Measurements from ENCODE around the gene LAMA5.

The LAMA5 gene

DNA sequence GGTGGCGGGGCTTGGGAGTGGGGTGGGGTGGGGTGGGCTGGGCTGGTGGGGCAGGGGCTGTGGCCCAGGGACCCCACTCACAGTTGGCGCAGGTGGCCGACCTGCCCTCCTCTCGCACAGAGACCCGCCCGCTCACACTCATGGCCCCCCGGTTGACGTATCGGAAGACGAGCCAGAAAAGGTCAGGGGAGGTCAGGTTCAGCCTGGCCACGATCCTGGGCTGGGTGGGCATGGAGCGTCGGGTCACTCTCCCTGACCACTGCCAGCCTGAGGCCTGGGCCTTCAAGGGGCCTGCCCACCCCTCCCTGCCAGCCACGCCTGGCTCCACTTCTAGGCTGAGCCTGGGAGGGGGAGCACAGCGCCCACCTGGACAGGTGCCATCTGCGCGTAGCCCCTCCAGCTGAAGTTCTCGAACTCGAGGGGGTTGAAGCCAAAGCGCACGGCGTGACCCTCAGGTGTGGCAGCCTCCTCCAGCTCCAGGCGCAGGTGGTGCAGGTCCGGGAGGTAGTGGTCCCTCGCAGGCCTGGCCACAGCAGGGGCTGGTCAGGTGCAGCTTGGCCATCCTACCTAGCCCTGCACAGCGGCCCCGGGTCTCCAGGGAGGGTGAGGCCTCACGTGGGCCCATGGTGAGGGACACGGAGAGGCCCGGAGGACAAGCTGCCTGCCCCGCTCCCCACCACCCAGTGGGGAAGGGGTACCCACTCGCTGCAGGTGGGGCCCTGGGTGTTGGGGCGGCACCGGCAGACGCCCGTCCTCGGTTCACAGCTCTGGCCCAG, 33.1 kb downstream of the LAMA5 start:
- Histone ChIP-seq H3K36me3 (peaks cover 0 to 40% (median 16%) of the 10 kb centered on the region in 11 experiments; a peak in 11 of 22 replicates), H3K9ac (no peak overlapping the region), H3K27ac (no peak overlapping the region), H3K4me2 (0 out of 22 replicates have a peak overlapping the region, but pooled peaks of 1 of the 11 experiments have one; percentile 40), H4K20me1 (peaks cover 0 to 65% (median 7%) of the 10 kb centered on the region in 11 experiments; a peak in 10 of 22 replicates), H3K4me3 (no peak overlapping the region), H3K9me3 (replicated peaks in 1 of 11) (no peaks in the 10 kb centered on the region), H3K27me3 (peaks cover 0 to 22% (median 0%) of the 10 kb centered on the region in 11 experiments; a peak in 7 of 22 replicates), H3K4me1 (peaks cover 29 to 47% (median 42%) of the 10 kb centered on the region in 10 experiments)
- TF ChIP-seq Cebpa-rat (IDR thresholded peaks at IDR 0.05) = no peak

DNA sequence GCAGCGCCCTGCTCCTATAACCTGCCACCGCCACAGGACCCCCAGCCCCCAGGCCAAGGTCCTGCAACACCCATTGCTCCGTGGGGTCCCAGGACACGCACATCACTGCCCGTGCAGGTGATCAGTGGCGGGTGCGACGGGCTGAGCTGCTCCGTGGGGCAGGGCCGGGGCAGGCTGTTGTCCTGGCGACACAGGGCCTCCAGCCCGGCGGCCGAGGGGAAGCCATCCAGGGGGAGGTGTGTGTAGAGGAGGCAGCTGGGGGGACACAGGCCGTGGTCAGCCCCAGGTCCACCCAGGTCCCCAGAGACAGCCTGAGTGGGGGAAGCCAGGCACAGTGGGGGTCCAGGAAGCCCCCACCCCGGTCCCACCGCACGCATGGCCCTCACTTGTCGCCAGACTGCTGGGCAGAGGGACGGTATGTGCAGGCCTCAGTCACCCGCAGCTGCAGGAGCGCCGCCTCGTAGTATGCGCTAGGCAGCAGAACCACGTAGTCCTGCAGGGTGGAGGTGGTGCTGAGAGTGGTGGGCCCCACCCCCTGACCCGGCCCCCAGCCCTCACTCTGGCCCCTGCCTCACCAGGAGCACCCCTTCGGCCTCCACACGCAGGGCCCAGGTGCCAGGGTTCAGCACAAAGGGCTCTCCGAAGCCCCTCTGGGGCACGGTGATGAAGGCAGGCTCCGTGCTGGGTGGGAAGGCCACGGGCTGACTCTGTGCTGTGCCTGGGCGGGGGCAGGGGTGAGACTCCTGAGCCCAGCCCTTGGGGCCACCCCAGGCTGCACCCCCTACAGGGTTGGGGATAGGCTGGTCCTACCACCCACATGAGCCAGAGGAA, 33.9 kb downstream of the LAMA5 start:
- Histone ChIP-seq H3K36me3 (peaks cover 0 to 48% (median 16%) of the 10 kb centered on the region in 11 experiments; a peak in 11 of 22 replicates), H3K4me2 (no peak overlapping the region), H4K20me1 (peaks cover 0 to 68% (median 7%) of the 10 kb centered on the region in 11 experiments; a peak in 10 of 22 replicates), H3K27ac (no peak overlapping the region), H3K4me3 (no peak overlapping the region), H3K9me3 (replicated peaks in 1 of 11) (no peaks in the 10 kb centered on the region), H3K9ac (no peak overlapping the region), H3K27me3 (peaks cover 0 to 22% (median 0%) of the 10 kb centered on the region in 11 experiments; a peak in 7 of 22 replicates), H3K4me1 (peaks cover 21 to 41% (median 34%) of the 10 kb centered on the region in 10 experiments)
- TF ChIP-seq Cebpa-rat (IDR thresholded peaks at IDR 0.05) = no peak

DNA sequence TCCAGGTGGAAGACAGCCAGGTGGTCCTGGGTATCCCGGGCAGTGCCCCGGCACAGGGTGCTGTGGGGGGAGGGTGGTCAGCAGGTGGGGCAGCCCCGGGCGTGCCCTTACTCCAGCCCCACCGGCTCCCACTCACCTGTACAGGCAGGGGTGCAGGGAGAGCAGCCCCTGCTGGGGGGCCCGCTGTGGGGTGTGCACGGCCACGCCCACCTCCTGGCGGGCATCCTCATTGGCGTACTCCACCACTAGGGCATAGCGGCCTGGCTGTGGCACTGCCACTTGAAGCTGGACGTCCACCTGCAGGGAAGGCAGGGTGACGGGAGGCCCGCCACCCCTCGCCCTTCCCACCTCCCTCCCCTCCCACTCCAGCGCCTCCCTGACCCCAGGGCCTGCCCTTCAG, 34.7 kb downstream of the LAMA5 start:
- Histone ChIP-seq H3K36me3 (peaks cover 0 to 56% (median 16%) of the 10 kb centered on the region in 11 experiments; a peak in 11 of 22 replicates), H3K9me3 (replicated peaks in 1 of 11) (no peaks in the 10 kb centered on the region), H4K20me1 (peaks cover 0 to 68% (median 2%) of the 10 kb centered on the region in 11 experiments; a peak in 10 of 22 replicates)

DNA sequence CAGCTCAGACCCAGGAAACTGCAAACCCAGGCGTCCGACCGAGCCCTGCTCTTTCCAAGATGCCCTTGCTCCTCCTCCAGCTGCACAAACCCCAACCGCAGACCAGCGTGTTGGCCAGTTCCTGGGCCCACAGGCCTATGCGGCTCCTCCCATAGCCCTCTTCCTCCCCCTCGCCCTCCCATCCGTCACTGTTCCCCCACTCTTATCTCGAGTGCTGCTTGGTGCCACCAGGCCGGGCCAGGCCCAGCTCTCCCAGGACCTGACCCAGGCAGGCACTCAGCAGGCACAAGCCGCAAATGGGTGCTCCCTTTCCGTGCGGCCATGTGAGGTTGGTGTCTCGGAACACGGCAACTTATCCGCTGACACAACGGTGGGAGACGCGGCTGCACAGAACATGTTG, 35.8 kb downstream of the LAMA5 start:
- Histone ChIP-seq H3K9me3 (replicated peaks in 1 of 11) (no peaks in the 10 kb centered on the region), H3K36me3 (peaks cover 0 to 66% (median 21%) of the 10 kb centered on the region in 11 experiments; a peak in 12 of 22 replicates), H3K9ac (no peak overlapping the region), H3K27me3 (peaks cover 0 to 3% (median 0%) of the 10 kb centered on the region in 11 experiments; a peak in 3 of 22 replicates), H4K20me1 (peaks cover 0 to 63% (median 0%) of the 10 kb centered on the region in 11 experiments; a peak in 6 of 22 replicates), H3K4me2 (no peak overlapping the region), H3K27ac (no peak overlapping the region), H3K4me3 (no peak overlapping the region), H3K4me1 (peaks cover 2 to 24% (median 16%) of the 10 kb centered on the region in 10 experiments; a peak in 19 of 20 replicates)
- TF ChIP-seq Cebpa-rat (IDR thresholded peaks at IDR 0.05) = no peak

More for the DNA sequence above, 34.7 kb downstream of the LAMA5 start:
- peaks cover 13 to 35% (median 26%) of the 10 kb centered on the region in 10 experiments for H3K4me1 ChIP-seq
- peaks cover 0 to 14% (median 0%) of the 10 kb centered on the region in 11 experiments; a peak in 7 of 22 replicates for H3K27me3 ChIP-seq
- H3K4me3 ChIP-seq = no peak overlapping the region
- no peak overlapping the region for H3K27ac ChIP-seq
- no peak for TF ChIP-seq Cebpa-rat (IDR thresholded peaks at IDR 0.05)
- no peak overlapping the region for H3K9ac ChIP-seq
- H3K4me2 ChIP-seq = no peak overlapping the region

DNA sequence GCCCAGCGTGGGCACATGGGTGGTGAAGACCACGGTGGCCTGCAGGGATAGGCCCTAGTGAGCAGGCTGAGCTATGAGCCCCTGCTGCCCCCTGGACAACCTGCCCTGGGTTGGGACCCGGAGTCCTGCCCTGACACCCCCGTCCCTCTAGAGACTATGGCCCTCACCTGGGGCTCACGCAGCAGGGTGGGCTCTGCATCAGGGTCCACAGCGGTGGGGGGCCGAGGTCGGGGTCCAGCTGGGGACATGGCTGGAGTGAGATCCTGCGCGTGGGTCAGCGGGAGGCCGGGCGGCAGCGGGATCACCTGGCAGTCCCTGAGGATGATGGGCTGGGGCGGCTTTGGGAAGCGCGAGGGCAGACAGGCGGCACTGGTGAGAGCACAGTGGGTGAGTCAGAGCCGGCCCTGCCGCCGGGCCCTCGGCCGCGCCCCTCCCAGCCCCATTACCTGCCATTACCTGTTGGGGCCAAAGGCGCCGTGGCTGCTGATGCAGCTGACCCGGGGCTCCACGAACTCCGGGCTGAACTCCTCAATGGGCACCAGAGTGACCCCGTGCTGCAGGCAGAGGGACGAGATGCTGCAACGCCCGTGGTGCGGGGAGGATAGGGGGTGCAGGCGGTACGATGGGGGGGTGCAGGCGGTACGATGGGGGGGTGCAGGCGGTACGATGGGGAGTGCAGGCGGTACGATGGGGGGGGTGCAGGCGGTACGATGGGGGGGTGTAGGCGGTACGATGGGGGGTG, 36.4 kb downstream of the LAMA5 start:
- Histone ChIP-seq H3K4me3 (no peak overlapping the region), H3K4me2 (no peak overlapping the region), H3K36me3 (peaks cover 0 to 68% (median 21%) of the 10 kb centered on the region in 11 experiments; a peak in 13 of 22 replicates), H3K27ac (no peak overlapping the region), H3K4me1 (peaks cover 0 to 18% (median 10%) of the 10 kb centered on the region in 10 experiments; a peak in 15 of 20 replicates), H3K9me3 (replicated peaks in 1 of 11) (no peaks in the 10 kb centered on the region), H3K9ac (no peak overlapping the region), H3K27me3 (no peaks in the 10 kb centered on the region), H4K20me1 (peaks cover 0 to 60% (median 0%) of the 10 kb centered on the region in 11 experiments; a peak in 5 of 22 replicates)
- no peak for TF ChIP-seq Cebpa-rat (IDR thresholded peaks at IDR 0.05)

DNA sequence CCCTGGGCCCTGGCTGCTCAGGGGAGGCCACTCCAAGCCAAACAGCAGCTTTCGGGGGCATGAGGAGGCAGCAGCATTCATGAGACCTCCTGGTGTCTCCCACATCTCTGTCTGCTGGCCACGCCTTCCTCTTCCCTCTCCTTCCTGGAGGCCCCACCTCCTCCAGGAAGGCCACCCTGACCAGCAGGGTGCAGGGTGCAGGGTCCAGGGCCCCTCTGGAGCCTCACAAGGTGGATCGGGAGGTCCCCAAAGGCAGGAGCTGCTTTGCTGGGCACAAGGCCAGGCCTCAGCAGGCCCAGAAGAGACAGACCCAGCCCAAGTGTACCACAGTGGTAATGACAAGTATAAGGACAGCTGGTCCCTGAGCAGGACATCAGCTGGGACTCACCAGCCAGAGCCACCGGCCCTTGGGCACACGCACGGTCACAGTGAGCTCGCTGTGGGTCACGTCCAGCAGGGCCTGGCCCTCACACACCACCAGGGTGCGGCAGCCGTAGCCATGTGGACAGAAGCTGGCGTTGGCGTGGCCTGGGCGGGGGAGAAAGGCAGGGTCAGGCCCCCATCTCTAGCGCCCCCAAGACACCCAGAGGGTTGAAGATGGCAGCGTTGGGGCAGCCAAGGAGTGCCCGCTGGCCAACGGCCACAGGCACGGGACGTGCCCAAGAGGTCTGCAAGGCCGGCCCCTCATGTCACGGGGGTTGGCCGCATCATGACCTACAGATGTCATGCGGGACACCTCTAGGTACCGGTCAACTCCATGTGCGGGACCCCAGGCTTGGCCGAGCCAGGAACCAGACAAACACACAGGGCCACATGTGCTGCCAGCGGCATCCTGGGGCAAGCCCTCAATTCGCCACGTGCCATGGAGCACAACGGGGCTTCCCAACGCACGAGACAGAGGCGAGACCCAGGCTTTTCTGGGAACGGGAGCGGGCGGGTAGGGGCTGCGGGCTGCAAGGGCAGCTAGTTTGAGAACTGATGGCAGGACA, 37.4 kb downstream of the LAMA5 start:
- H3K9ac ChIP-seq = no peak overlapping the region
- no peaks in the 10 kb centered on the region for H3K9me3 ChIP-seq (replicated peaks in 1 of 11)
- H4K20me1 ChIP-seq = peaks cover 0 to 54% (median 0%) of the 10 kb centered on the region in 11 experiments; a peak in 5 of 22 replicates
- H3K27me3 ChIP-seq = no peaks in the 10 kb centered on the region
- peaks cover 0 to 79% (median 29%) of the 10 kb centered on the region in 11 experiments; a peak in 13 of 22 replicates for H3K36me3 ChIP-seq
- peaks cover 0 to 7% (median under 1%) of the 10 kb centered on the region in 10 experiments; a peak in 5 of 20 replicates for H3K4me1 ChIP-seq
- no peak overlapping the region for H3K4me2 ChIP-seq
- no peak overlapping the region for H3K4me3 ChIP-seq
- TF ChIP-seq Cebpa-rat (IDR thresholded peaks at IDR 0.05) = no peak
- no peak overlapping the region for H3K27ac ChIP-seq

DNA sequence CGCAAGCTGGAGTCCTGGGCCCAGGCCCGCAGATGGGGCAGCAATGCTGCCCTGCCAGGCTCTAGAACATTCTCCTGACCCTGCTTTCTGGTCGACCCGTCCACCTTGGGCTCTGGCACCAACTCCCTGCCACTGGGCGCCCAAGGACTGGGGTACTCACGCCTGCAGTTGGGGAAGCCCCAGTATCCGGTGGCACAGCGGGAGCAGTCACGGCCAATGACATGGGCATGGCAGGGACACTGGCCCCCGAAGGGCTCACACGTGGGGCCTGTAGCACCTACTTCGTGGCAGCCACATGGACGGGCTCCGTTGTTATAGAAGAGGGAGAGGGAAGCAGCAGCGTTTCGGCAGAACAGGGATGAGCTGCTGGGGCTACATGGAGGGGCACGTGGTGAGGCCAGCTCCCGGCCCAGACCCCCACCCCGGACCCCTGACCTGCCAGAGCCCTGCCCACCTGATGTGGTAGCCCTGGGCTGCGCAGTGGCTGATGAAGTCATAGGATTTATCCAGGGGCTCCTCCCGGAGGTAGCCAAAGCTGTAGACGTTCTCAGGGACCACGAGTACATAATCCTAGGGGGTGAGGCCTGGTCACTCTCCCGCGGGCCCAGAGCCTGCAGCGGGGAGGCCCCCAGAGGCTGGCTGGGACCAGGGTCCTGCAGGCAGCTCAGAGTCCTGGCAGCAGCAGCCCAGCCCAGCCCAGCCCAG, 38.3 kb downstream of the LAMA5 start:
- H3K4me3 ChIP-seq = no peak overlapping the region
- peaks cover 0 to 81% (median 37%) of the 10 kb centered on the region in 11 experiments; a peak in 13 of 22 replicates for H3K36me3 ChIP-seq
- H3K27ac ChIP-seq = no peak overlapping the region
- 0 out of 22 replicates have a peak overlapping the region, but pooled peaks of 1 of the 11 experiments have one; percentile 5 for H3K9ac ChIP-seq
- peaks cover 0 to 6% (median 0%) of the 10 kb centered on the region in 10 experiments; a peak in 1 of 20 replicates for H3K4me1 ChIP-seq
- H4K20me1 ChIP-seq = peaks cover 0 to 46% (median 0%) of the 10 kb centered on the region in 11 experiments; a peak in 5 of 22 replicates
- H3K27me3 ChIP-seq = no peaks in the 10 kb centered on the region
- no peak overlapping the region; a peak in 1 of 22 replicates for H3K4me2 ChIP-seq
- H3K9me3 ChIP-seq (replicated peaks in 1 of 11) = no peaks in the 10 kb centered on the region
- TF ChIP-seq Cebpa-rat (IDR thresholded peaks at IDR 0.05) = no peak

Measured in BLaER1 treated with 17β-estradiol and CSF1 and Interleukin-3, amounts not matched to agents 10 nM and 100 nM (cell line).